Neural progenitor cell (in vitro differentiated cells): ENCODE measurements around the gene PTPN14.

Source experiments
- CTCF ChIP-seq: fragments of 200-600 bp; sonication (generic); IDR thresholded peaks from 2 replicates; pipeline ENCODE4 v1.5.1; 2017; ENCODE audit warnings: antibody characterized with exemption, mild to moderate bottlenecking
- EZH2phosphoT487 ChIP-seq: fragments of 200-600 bp; sonication (generic); IDR thresholded peaks from 2 replicates; pipeline ENCODE4 v1.6.1; 2017; ENCODE audit warnings: antibody characterized with exemption

GRCh38 chr1:214514819-214515383 is 36.5 kb downstream of the PTPN14 start:
- TF ChIP-seq CTCF (no peak), EZH2phosphoT487 (no peak)
